T-helper 2 cell treated with Interferon-gamma antibody and Interleukin-4, amounts not matched to agents 5 μg/mL and 100 μg/mL, for 36 hours (primary cell): ENCODE data around the gene FCN1.

Source experiments
- DNase-seq: peaks from one replicate; pipeline ENCODE4 v3.0.0; 2021; ENCODE audit warnings: low spot score
- H3K27ac Mint-ChIP-seq: one replicate; pipeline ENCODE4 v1.8.0; 2021; ENCODE audit warnings: mild to moderate bottlenecking, mixed read lengths
- H3K27me3 Mint-ChIP-seq: one replicate; pipeline ENCODE4 v1.8.0; 2021; ENCODE audit warnings: low read depth, mixed read lengths
- H3K36me3 Mint-ChIP-seq: one replicate; pipeline ENCODE4 v1.8.0; 2021; ENCODE audit warnings: low read depth, mixed read lengths
- H3K4me1 Mint-ChIP-seq: one replicate; pipeline ENCODE4 v1.8.0; 2021; ENCODE audit warnings: low read depth, mixed read lengths
- H3K4me3 Mint-ChIP-seq: one replicate; pipeline ENCODE4 v1.8.0; 2022; ENCODE audit warnings: mild to moderate bottlenecking, moderate library complexity, mixed read lengths
- H3K9me3 Mint-ChIP-seq: one replicate; pipeline ENCODE4 v1.8.0; 2021; ENCODE audit warnings: mixed read lengths

The FCN1 gene

GRCh38 chr9:134945509-134946275, 28.0 kb upstream of the FCN1 start:
- H3K27me3 Mint-ChIP-seq = no peaks in the 10 kb centered on the region
- no peak for DNase-seq
- no peak overlapping the region for H3K4me3 Mint-ChIP-seq
- no peaks in the 10 kb centered on the region for H3K36me3 Mint-ChIP-seq
- H3K4me1 Mint-ChIP-seq = no peaks in the 10 kb centered on the region
- H3K27ac Mint-ChIP-seq = no peak overlapping the region
- H3K9me3 Mint-ChIP-seq = no peaks in the 10 kb centered on the region

DNA sequence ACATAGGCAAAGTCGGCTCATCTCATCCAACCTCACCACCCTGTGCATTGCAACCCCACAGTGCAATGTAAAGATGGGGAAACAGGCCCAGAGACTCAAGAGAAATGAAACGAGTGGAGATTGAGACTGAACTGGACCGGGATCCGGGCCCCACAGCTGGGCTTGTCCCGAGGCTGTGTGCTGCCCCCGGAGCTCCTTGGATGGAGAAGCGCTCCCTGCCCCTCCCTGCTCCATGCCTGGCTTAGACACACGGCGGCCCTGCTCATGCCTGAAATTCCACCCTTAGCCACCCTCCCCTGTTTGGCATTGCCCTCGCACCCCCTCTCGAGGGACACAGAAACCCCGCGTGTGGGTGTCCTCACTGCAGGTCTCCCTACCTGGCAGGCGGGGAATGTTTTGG, 27.2 kb upstream of the FCN1 start:
- H3K27me3 Mint-ChIP-seq = no peaks in the 10 kb centered on the region
- H3K4me3 Mint-ChIP-seq = no peak overlapping the region
- DNase-seq = no peak
- no peak overlapping the region for H3K27ac Mint-ChIP-seq
- H3K4me1 Mint-ChIP-seq = no peaks in the 10 kb centered on the region
- H3K36me3 Mint-ChIP-seq = no peaks in the 10 kb centered on the region
- H3K9me3 Mint-ChIP-seq = no peaks in the 10 kb centered on the region

DNA sequence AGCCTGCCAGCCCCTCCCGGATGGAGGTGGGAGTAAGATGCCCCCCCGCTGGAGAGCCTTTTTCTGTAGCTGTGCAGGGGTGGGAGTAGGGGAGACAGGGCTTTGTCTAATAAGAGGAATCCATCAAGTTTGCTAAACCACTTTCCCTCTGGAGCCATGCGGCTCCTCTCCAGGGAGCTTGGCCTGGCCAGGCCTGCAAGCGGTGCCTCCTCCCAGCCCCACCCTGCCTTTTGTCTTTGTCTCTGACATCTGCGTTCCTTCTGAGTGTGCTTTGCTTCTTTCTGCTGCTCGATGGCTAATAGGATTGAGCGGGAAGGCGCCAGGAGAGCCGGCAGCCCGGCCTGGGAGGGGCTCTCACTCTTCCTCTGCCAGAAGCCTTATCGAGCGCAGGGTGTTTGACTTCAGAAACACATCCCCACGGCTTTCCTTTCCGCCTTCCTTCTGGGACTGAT, 26.7 kb upstream of the FCN1 start:
- no peaks in the 10 kb centered on the region for H3K27me3 Mint-ChIP-seq
- no peak overlapping the region for H3K27ac Mint-ChIP-seq
- DNase-seq = no peak
- no peaks in the 10 kb centered on the region for H3K36me3 Mint-ChIP-seq
- no peaks in the 10 kb centered on the region for H3K9me3 Mint-ChIP-seq
- no peaks in the 10 kb centered on the region for H3K4me1 Mint-ChIP-seq
- no peak overlapping the region for H3K4me3 Mint-ChIP-seq

- H3K36me3 Mint-ChIP-seq = no peaks in the 10 kb centered on the region
- no peak overlapping the region for H3K4me3 Mint-ChIP-seq
- DNase-seq = no peak
- no peaks in the 10 kb centered on the region for H3K4me1 Mint-ChIP-seq
- no peaks in the 10 kb centered on the region for H3K27me3 Mint-ChIP-seq
- no peak overlapping the region for H3K27ac Mint-ChIP-seq
- no peaks in the 10 kb centered on the region for H3K9me3 Mint-ChIP-seq
These were observed 26.1 kb upstream of the FCN1 start for GRCh38 chr9:134943836-134944235.

DNA sequence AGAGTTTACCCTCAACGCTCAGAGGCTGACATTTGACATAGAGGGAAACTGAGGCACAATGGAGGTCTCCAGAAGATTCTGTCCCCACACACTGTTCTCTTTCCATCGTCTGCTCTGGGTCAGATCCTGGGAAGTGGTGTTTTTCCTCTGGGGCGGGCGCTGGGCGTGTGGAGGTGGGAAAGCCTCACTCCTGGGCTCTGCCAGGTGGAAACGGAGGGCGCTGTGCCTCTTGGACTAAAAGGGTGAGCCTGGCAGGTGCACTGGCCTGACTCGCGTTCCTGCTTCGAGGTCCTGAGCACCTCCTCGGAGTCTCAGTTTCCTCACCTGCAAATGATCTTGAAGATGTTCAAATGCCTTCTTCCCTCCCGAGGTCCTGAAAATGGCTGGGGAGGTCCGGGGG, 25.7 kb upstream of the FCN1 start:
- no peaks in the 10 kb centered on the region for H3K9me3 Mint-ChIP-seq
- H3K4me1 Mint-ChIP-seq = no peaks in the 10 kb centered on the region
- DNase-seq = no peak
- no peaks in the 10 kb centered on the region for H3K27me3 Mint-ChIP-seq
- no peak overlapping the region for H3K27ac Mint-ChIP-seq
- no peaks in the 10 kb centered on the region for H3K36me3 Mint-ChIP-seq
- no peak overlapping the region for H3K4me3 Mint-ChIP-seq

DNA sequence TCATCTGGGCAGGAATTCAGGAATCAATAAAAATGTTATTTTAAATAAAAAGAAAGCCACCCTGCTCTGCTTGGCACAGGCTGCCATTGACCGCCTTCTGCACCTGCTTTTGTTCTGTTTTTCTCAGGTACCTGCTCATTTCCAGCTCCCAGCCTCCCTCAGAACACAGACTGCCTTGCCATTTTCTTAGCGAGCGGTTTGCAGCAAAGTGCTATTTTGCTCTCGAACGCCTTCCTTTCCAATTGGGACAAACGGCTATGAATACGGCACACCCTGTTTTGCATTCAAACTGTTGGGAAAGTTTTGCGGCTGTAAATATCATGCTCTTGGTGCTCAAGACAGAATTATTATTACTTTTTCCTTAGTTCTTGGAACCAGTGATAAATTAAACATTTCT, 25.1 kb upstream of the FCN1 start:
- Mint-ChIP-seq H3K4me3 (no peak overlapping the region), H3K27me3 (no peaks in the 10 kb centered on the region), H3K9me3 (no peaks in the 10 kb centered on the region), H3K27ac (no peak overlapping the region), H3K4me1 (no peaks in the 10 kb centered on the region), H3K36me3 (no peaks in the 10 kb centered on the region)
- no peak for DNase-seq

GRCh38 chr9:134942011-134942787, 24.5 kb upstream of the FCN1 start:
- H3K9me3 Mint-ChIP-seq = no peaks in the 10 kb centered on the region
- DNase-seq = no peak
- no peaks in the 10 kb centered on the region for H3K36me3 Mint-ChIP-seq
- H3K4me1 Mint-ChIP-seq = no peaks in the 10 kb centered on the region
- H3K4me3 Mint-ChIP-seq = no peak overlapping the region
- no peak overlapping the region for H3K27ac Mint-ChIP-seq
- H3K27me3 Mint-ChIP-seq = no peaks in the 10 kb centered on the region

DNA sequence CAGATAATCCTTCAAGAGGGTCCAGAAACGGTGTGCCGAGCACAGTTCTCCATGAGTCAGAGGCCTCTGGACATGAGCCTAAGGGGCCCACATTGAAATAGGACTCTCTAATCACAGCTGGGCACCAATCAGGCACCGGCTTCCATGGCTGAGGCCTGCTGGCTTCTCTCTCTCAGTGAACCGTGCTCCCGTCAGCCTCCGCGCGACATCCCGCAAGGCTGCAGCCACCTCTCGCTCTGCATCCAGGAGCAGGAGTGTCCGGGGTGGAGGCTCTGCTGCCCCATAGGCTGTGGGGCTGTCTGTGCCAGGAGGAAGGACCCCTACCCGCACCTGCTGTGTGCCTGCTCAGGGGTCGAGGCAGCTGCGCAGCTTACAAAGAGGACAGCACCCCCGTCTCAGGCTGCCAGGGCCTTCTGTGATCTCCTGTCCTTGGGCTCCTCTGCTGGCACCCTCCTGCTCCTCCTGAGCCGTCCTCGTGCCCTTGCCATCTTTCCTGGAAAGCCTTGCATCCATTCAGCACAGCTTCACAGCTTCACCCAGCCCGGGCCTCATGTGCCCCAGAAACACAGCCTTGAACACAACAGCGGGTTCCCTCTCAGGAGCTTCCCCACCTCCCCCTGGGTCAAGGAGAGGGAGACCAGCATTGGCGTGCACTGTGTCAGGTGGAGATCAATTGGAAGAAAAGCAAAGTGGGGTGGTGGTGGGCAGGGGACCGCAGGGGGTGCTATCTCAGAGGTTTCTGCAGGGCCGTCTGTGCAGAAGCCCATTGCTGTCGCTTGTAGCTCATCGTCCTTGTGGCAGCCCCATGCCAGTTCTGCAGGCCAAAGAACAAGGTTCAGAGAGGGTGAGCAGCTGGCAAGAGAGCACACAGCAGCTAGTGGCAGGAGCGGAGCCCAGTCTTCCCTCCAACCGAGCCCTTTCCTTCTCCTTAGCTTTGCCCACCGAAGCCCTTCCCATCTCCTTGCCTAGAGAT, 22.8 kb upstream of the FCN1 start:
- no peak overlapping the region for H3K27ac Mint-ChIP-seq
- no peaks in the 10 kb centered on the region for H3K4me1 Mint-ChIP-seq

DNA sequence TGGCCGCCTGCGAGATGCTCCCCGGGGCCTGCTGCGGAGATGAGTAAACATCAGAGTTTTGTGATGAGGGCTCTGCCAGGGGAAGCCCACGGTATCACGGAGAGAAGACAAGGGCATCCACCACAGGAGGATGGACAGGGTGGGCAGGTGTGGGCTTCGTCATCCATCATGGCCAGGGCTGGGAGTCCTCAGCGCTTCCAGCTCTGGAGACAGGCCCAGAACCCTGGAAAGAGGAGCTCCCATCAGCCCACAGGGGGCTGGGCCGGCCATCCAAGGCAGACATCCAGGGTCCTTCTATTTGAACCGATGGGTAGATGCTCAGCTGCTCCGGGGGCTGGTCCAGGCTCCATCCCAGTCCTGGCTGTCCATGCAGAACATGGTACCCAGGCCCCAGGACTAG, 22.1 kb upstream of the FCN1 start:
- no peak overlapping the region for H3K27ac Mint-ChIP-seq
- no peak overlapping the region for H3K4me3 Mint-ChIP-seq
- no peaks in the 10 kb centered on the region for H3K36me3 Mint-ChIP-seq

More for the DNA sequence above, 22.8 kb upstream of the FCN1 start:
- Mint-ChIP-seq H3K9me3 (no peaks in the 10 kb centered on the region), H3K27me3 (no peaks in the 10 kb centered on the region), H3K4me3 (no peak overlapping the region), H3K36me3 (no peaks in the 10 kb centered on the region)
- no peak for DNase-seq

DNA sequence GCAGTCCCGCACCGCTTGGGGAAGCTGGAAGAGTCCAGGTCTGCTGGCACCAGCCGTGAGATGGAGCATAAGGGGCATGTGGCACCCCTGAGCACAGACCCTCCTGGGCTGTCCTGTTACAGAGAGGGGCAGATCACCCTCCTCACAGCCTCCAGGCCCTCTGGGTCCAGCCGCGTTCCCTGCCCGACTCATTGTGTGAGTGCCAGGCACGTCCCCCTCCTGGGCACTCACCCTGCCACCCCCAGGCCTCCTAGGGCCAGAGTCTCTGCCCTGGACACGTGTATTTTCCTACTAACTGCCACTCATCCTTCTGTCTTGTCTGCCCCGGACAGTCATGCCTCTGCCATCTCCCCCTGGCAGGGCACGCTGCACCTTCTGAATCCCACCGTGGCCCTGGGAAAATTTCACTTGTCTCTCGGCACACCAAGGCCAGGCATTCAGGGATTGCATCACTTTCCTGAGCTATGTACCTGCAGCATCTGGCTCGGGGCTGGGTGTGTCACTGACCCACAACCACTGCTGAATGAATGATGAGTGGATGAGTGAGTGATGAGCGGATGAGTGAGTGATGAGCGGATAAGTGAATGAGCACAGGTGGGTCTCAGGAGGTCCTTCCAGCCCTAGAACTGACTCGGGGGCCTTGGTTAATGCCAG, 21.5 kb upstream of the FCN1 start:
- Mint-ChIP-seq H3K36me3 (no peaks in the 10 kb centered on the region), H3K27ac (no peak overlapping the region), H3K4me3 (no peak overlapping the region), H3K4me1 (no peaks in the 10 kb centered on the region), H3K9me3 (no peaks in the 10 kb centered on the region), H3K27me3 (no peaks in the 10 kb centered on the region)
- DNase-seq = no peak

More for the DNA sequence above, 22.1 kb upstream of the FCN1 start:
- DNase-seq = no peak
- H3K27me3 Mint-ChIP-seq = no peaks in the 10 kb centered on the region
- no peaks in the 10 kb centered on the region for H3K4me1 Mint-ChIP-seq
- no peaks in the 10 kb centered on the region for H3K9me3 Mint-ChIP-seq

DNA sequence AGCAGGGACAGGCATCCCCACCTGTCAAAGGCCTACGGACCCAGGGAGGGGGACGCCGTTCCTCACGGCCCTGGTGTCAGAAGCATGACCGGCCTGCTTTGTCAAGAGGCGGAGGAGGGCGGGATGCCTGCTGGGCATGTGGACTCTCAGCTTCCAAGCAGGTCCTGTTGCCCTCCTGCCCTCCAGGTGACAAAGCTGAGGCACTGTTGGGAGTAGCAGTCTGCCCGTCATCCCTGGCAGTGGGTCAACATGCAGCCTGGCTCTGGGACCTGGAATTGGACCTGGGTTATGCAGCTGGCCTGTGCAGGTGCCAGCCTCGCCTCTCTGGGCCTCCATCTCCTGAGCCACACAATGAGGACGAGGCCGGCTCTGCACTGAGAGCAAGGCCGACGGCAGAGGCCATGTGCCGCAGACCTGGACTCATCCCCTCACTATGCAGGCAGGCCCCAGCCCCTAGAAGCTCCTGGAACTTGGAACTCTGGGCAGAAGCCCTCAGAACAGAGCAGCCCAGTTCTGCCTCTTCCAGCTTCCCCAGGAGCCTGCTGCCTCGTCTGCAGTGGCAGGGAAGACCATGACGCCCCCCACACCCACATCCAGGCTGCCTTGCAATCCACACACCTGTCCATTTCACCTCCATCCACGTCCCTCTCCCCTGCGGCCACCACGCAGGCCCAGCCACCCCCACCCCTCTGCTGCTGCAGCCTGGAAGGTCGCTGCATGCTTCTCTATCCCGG, 20.8 kb upstream of the FCN1 start:
- H3K36me3 Mint-ChIP-seq = no peaks in the 10 kb centered on the region
- no peaks in the 10 kb centered on the region for H3K27me3 Mint-ChIP-seq
- no peak overlapping the region for H3K4me3 Mint-ChIP-seq
- no peak for DNase-seq
- no peak overlapping the region for H3K27ac Mint-ChIP-seq
- no peaks in the 10 kb centered on the region for H3K4me1 Mint-ChIP-seq
- H3K9me3 Mint-ChIP-seq = no peaks in the 10 kb centered on the region

- DNase-seq = no peak
- no peaks in the 10 kb centered on the region for H3K4me1 Mint-ChIP-seq
- H3K36me3 Mint-ChIP-seq = no peaks in the 10 kb centered on the region
- H3K9me3 Mint-ChIP-seq = no peaks in the 10 kb centered on the region
- no peak overlapping the region for H3K27ac Mint-ChIP-seq
- no peaks in the 10 kb centered on the region for H3K27me3 Mint-ChIP-seq
- no peak overlapping the region for H3K4me3 Mint-ChIP-seq
These were observed 20.0 kb upstream of the FCN1 start for GRCh38 chr9:134937566-134938345.
